Measurements from ENCODE around the gene VDAC1.

VDAC1 gene

DNA sequence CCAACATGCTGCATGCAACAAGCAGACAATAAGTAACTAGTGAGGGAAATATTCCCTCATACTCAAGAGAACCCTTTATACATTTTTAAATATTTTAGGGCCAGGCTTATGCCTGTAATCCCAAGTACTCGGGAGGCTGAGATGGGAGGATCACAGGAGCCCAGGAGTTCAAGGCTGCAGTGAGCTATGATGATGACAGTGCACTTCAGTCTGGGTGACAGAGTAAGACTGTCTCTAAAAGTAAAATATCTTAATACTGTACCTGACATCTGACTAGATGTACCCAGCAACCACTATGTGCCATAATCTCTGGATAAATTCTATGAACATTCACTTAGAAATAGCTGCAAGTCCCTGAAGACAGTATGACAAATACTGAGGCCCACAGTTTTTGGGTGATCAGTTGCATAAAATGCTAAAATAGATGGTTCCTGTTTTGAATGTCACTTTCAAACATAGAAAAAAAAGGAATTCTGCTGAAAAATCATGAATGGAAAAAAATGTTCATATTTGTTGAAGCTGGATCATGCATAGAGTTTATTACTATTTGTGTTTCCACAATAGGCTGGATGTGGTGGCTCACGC is 34.4 kb downstream of the VDAC1 start:
- Histone ChIP-seq H3K27me3 (ENCODE audit: insufficient read depth, poor library complexity, severe bottlenecking) (no peaks in the 10 kb centered on the region), H3K4me3 (replicated peaks; ENCODE audit: insufficient read depth, low read length) (no peak overlapping the region), H3K27ac (replicated peaks) (no peak overlapping the region)
- TF ChIP-seq GABPA (IDR thresholded peaks at IDR 0.05; ENCODE audit: low read depth) (no peak), SPI1 (IDR thresholded peaks at IDR 0.05; ENCODE audit: borderline replicate concordance, low read depth) (no peak), POLR2AphosphoS5 (IDR thresholded peaks at IDR 0.05; ENCODE audit: low read depth) (no peak)
- TF ChIP-seq, protein P1, sequence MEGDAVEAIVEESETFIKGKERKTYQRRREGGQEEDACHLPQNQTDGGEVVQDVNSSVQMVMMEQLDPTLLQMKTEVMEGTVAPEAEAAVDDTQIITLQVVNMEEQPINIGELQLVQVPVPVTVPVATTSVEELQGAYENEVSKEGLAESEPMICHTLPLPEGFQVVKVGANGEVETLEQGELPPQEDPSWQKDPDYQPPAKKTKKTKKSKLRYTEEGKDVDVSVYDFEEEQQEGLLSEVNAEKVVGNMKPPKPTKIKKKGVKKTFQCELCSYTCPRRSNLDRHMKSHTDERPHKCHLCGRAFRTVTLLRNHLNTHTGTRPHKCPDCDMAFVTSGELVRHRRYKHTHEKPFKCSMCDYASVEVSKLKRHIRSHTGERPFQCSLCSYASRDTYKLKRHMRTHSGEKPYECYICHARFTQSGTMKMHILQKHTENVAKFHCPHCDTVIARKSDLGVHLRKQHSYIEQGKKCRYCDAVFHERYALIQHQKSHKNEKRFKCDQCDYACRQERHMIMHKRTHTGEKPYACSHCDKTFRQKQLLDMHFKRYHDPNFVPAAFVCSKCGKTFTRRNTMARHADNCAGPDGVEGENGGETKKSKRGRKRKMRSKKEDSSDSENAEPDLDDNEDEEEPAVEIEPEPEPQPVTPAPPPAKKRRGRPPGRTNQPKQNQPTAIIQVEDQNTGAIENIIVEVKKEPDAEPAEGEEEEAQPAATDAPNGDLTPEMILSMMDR (IDR thresholded peaks at IDR 0.05; ENCODE audit: insufficient read depth, low read length) = no peak
- TF ChIP-seq, protein P2, sequence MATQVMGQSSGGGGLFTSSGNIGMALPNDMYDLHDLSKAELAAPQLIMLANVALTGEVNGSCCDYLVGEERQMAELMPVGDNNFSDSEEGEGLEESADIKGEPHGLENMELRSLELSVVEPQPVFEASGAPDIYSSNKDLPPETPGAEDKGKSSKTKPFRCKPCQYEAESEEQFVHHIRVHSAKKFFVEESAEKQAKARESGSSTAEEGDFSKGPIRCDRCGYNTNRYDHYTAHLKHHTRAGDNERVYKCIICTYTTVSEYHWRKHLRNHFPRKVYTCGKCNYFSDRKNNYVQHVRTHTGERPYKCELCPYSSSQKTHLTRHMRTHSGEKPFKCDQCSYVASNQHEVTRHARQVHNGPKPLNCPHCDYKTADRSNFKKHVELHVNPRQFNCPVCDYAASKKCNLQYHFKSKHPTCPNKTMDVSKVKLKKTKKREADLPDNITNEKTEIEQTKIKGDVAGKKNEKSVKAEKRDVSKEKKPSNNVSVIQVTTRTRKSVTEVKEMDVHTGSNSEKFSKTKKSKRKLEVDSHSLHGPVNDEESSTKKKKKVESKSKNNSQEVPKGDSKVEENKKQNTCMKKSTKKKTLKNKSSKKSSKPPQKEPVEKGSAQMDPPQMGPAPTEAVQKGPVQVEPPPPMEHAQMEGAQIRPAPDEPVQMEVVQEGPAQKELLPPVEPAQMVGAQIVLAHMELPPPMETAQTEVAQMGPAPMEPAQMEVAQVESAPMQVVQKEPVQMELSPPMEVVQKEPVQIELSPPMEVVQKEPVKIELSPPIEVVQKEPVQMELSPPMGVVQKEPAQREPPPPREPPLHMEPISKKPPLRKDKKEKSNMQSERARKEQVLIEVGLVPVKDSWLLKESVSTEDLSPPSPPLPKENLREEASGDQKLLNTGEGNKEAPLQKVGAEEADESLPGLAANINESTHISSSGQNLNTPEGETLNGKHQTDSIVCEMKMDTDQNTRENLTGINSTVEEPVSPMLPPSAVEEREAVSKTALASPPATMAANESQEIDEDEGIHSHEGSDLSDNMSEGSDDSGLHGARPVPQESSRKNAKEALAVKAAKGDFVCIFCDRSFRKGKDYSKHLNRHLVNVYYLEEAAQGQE (IDR thresholded peaks at IDR 0.05; ENCODE audit: insufficient replicate concordance, low read depth) = no peak
- no peak for DNase-seq (ENCODE audit: low read depth in 1 of 2, low spot score in 1 of 2)

DNA sequence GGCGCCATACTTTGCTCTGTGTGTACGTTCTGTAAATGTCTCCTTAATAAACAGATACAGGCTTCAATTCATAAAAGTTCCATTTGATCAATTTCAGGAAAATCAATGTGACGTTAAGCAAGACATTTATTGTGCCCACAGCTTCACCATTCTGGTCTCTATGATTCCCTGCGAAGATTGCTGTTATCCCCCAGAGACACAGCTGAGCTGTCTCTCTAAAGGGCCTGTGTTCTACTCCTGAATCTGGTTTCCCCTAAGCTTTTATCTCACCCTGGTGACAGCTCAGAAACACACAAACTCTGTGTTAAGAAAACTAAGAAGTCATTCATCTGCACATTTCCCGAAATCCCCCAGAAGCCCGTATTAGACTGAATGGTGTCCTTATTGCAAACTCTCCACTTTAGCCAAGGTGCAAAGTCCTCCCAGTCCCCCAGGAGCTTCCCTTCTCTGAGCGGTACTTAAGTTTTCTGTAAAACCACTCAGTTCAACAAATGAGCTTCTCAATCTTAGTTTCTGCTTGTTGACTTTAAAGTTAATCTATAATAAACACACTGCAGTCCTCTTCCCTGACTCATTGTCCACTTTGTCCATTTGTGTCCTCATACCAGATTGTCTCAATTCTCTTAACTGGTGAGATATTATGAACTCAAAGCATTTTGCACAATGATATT is 35.0 kb downstream of the VDAC1 start:
- no peak overlapping the region for H3K4me3 ChIP-seq (replicated peaks; ENCODE audit: insufficient read depth, low read length)
- H3K27me3 ChIP-seq (ENCODE audit: insufficient read depth, poor library complexity, severe bottlenecking) = no peaks in the 10 kb centered on the region
- no peak overlapping the region for H3K27ac ChIP-seq (replicated peaks)
- no peak for TF ChIP-seq SPI1 (IDR thresholded peaks at IDR 0.05; ENCODE audit: borderline replicate concordance, low read depth)
- DNase-seq (ENCODE audit: low read depth in 1 of 2, low spot score in 1 of 2) = no peak

DNA sequence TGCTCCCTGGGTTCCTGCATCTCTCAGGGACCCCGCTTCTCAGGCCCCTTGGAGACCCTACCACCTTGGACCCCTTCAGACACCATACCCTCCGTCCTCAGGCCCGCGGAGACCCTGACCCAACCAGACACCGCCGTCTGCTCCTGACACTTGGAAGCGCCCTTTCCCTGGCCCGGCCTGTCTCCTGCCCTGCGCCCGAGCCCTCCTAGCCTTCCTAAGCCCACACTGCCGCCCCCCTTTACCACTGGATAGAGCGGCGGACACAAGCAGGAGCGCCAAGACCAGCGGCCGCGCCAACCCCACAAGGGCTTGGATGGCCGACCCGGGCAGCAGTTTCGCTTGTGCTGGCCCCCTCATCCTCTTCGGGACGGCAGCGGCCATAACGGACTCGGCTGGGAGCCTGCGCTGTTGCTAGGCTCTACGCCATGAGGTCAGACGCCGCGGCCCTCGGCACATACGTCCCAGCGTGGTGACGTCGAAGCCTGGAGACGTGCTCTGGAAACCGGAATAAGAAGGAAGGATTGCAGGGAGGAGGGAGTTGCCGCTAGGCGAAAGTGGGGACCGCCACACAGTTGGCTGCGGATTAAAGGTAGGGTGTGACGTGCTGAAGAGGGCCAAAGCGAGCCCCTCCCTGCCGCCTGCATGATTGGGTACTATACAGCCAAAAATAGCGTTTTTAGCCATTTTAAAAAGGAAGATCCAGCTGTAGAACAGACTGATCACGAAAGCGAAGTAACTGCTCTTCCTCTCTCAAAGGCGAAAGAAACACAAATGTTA is 36.4 kb downstream of the VDAC1 start, which contains the start of gene C5orf15:
C5orf15 (minus strand) TSS at position 422 of the 777 bp plus-strand sequence; CDS start at position 381, 41 bp downstream.
- TF ChIP-seq POLR2AphosphoS5 (IDR thresholded peaks at IDR 0.05; ENCODE audit: low read depth) = peak; percentile 70; the same call in 1 of the 2 replicates
- TF ChIP-seq, protein P2 (IDR thresholded peaks at IDR 0.05; ENCODE audit: insufficient replicate concordance, low read depth) = no peak
- H3K27me3 ChIP-seq (ENCODE audit: insufficient read depth, poor library complexity, severe bottlenecking) = no peaks in the 10 kb centered on the region
- H3K4me3 ChIP-seq (replicated peaks; ENCODE audit: insufficient read depth, low read length) = peak within 1 kb of the TSS; percentile 81
- peak; percentile 74 to 91 for DNase-seq (ENCODE audit: low read depth in 1 of 2, low spot score in 1 of 2)
- H3K27ac ChIP-seq (replicated peaks) = peak within 1 kb of the TSS; percentile 80

DNA sequence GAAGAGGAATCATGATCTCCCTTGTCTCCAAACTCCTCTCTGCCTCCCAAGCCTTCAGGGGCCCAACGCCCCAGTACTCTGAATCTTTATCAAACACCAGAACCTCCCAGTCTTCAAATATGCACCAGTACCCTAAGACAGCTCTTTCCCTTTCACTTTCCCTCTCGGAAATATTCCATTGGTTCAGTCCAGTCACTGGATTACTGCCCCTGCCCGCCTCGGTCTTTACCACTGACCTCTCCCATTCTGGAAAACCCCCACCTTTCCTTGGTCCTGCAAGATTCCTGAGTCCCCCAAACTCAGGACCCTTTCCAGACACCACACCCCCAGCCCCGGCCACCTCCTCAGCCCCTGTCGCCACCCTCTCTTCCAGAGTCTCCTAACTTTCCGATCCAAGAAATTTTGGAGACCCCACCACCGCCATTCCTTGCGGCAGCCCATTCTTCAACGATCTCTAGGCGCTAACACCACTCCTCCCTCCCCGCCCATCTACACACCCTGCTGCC is 37.0 kb downstream of the VDAC1 start:
- Histone ChIP-seq H3K27ac (replicated peaks) (peak overlapping the region; percentile 80), H3K4me3 (replicated peaks; ENCODE audit: insufficient read depth, low read length) (peak overlapping the region; percentile 81), H3K27me3 (ENCODE audit: insufficient read depth, poor library complexity, severe bottlenecking) (no peaks in the 10 kb centered on the region)
- TF ChIP-seq SPI1 (IDR thresholded peaks at IDR 0.05; ENCODE audit: borderline replicate concordance, low read depth) = no peak
- TF ChIP-seq POLR2AphosphoS5 (IDR thresholded peaks at IDR 0.05; ENCODE audit: low read depth) = no peak
- TF ChIP-seq, protein P1 (IDR thresholded peaks at IDR 0.05; ENCODE audit: insufficient read depth, low read length) = no peak
- no peak for DNase-seq (ENCODE audit: low read depth in 1 of 2, low spot score in 1 of 2)

Measured in HL-60 (cell line).